GM18870 (cell line): ENCODE measurements around the gene ASTN2.

ENCODE experiments used
- ATAC-seq: cut with Tn5 transposase; IDR thresholded peaks from one replicate; pipeline ENCODE4 v1.9.1; 2021; ENCODE audit warnings: moderate library complexity; ENCODE audit not compliant: unreplicated experiment

ASTN2 gene

DNA sequence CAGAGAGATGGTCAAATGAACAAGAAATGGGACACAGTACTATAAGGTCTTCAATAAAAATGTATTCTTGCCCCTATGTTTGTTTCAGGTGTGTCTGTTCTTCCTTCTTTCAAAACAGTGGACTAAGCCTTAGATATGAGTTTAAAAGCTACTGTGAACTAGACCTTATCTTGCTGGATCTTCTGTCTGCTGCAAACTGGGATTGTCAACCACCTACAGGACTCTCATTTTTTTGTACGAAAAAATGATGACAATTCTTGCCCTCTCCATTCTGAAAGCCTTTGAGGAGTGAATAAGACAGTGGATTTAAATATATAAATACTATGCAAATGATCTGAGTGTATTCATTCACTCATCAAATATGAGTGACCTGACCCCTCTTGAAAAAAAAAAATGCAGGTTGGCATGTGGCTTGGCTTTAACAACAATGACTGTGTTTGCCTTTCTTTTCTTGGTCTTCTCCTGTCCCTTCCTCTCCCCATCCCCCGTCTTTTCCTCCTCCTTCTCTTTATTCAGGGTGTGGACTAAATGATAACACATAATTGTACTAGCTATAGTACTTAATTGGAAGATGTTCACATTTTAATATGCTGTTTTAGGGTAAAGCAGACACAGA lies 963.2 kb downstream of the ASTN2 start:
- no peak for ATAC-seq

DNA sequence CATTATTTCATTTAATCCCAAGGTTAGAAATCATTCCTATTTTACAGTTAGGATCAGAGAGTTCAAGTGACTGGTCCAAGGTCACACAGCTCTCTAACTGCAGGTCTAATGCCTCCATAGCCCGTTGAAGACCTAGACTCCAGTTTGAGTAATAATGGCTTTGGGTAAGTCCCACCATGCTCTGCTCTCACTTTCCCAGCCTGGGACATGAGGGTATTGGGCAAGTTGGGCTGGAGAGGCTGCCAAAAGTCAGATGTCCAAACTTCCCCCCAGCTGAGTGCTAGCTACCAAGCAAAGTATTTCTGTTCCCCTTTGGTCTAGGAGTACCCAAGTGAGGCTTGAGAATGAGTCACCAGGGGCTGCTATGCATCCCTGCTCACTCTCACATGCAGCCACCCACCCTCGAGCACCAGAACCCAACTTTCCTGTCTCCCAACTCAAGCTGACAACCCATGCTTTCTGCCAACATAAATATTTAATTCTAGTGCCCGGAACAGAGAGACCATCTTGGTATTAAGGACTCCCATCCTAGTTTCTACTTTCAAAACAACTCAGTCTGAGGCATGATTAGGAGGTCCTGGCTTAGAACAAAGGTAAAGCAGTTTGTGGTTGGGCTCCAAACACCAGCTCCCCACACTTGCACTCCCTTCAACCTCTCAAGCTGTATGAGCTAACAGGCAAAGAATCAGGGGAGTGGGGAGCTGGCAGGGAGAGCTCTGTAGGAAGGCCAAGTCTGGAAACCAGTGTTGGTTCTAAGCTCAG lies 964.3 kb downstream of the ASTN2 start:
- peak; percentile 90 for ATAC-seq

DNA sequence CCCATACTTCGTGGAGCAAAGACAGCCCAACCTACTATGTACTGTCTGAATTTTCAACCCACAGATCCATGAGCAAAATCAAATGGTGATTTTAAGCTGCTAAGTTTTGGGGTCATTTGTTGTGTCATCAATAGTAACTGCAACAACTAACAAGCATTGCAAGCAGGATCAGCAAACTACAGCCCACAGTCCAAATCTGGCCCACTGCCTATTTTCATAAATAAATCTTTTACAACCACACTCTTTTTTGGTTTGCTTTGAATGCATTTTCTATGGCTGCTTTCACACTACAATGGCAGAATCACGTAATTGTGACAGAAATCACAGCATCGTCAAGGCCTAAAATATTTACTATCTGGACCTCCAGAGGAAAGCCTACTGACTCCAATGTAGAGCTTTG lies 964.9 kb downstream of the ASTN2 start:
- no peak for ATAC-seq

- ATAC-seq: no peak
Observed at GRCh38 chr9:116448431-116448830, 966.4 kb downstream of the ASTN2 start.

DNA sequence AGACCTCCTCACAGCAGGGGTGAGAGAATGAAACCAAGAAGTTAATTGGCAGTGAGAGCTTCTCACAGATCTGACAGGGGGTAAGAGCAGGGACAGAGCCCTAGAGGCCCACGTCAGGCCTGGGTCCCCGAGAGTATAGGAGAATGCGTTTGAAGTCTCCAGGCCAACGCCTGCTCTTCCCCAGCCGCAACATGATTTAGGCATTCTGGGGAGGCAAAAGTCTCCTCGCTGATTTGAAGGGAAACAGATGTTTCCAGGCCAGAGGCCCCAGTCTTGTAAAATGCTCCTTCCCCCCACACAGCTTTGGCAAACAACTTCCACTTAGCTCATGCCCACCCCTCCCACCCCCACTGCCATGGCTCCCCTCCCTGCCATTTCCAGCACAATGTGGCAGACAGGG lies 966.9 kb downstream of the ASTN2 start:
- ATAC-seq: no peak

- no peak for ATAC-seq
Observed at GRCh38 chr9:116442528-116442927, 972.3 kb downstream of the ASTN2 start.

- no peak for ATAC-seq
Observed at GRCh38 chr9:116437411-116438370, 977.2 kb downstream of the ASTN2 start.

GRCh38 chr9:116436121-116436520 lies 978.7 kb downstream of the ASTN2 start:
- no peak for ATAC-seq

DNA sequence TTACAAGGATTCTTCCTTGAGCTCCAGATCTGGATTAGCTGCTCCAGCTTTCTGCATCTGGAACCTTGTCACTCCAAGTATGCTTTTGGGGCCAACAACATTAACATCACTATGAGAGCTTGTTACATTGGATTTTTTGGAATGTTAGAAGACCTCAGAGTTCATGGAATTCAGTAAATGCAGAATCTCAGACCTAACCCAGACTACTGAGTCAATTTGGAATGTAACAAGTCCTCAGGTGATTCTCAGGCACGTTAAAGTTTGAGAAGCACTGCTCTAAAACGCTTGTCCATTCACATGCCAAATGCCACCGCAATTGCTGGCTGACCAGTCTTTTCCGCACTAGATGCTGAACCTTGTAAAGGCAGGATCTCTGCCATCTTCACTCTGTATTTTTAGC lies 979.2 kb downstream of the ASTN2 start:
- ATAC-seq: no peak

- ATAC-seq: no peak
Observed at GRCh38 chr9:116434314-116434713, 980.5 kb downstream of the ASTN2 start.

DNA sequence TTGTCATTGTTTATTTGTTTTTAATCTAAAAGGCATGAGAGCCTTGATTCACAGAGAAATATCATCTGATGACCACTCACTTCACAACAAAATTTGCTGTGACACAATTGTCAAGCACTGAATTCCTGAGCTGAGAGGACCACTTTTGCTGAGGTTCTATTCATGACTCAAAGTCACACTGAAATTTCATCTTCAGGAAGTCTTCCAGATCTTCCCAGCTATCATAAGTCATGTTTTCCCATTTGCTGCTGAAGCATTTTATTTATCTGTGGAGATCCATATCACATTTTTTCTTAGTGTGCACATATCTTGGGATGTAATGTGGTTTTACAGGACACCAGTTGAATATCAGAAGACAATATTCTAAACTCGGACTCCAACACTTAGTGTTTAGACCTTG lies 982.8 kb downstream of the ASTN2 start:
- no peak for ATAC-seq

- no peak for ATAC-seq
Observed at GRCh38 chr9:116430849-116431248, 984.0 kb downstream of the ASTN2 start.

- ATAC-seq: no peak
Observed at GRCh38 chr9:116425244-116425643, 989.6 kb downstream of the ASTN2 start.

GRCh38 chr9:116423149-116423548 lies 991.7 kb downstream of the ASTN2 start:
- no peak for ATAC-seq

GRCh38 chr9:116422119-116422979 lies 992.5 kb downstream of the ASTN2 start:
- ATAC-seq: no peak

DNA sequence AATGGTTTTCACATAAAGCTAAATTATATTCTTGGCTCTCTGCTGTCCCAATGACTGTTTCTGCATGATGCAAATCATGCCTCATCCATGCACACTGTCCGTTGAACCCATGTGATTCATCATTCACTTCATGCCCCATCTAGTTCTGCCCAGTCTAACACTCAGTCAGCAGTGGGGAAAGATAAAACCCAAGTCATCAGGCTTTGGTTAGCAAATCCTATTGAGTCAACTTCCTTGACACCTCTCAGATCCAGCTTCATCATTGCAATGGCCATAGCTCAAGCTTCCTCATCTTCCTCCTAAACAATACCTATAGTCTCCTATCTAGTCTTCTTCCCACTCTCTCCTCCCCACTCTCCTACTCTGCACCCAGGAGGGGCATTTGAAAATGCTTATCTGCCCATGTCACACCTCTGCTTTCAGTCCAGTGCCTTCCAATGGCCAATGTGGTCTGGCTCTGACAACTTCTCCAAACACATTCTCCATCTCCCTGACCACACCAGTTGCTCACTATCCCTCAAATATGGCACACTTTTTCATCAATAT lies 993.8 kb downstream of the ASTN2 start:
- ATAC-seq: no peak

DNA sequence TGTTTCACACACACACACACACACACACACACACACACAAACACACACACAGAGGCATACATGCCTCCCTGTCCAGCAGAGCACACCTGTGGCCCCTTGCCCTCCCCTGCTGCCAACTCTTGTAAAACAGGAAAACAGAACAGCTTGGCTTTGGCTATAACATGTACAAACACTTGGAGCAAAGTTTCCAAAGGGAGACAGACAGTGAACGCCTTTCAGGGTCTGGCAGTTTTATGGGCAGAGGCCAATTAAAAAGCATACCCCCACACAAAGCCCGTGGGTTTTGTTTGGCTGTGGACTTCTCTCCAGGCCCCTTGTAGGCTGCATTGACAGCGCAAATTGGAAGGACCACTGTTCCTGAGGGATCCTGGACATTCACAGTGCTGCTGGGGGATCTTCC lies 995.7 kb downstream of the ASTN2 start:
- no peak for ATAC-seq

- no peak for ATAC-seq
Observed at GRCh38 chr9:116417464-116417863, 997.4 kb downstream of the ASTN2 start.

- ATAC-seq: no peak
Observed at GRCh38 chr9:116416421-116416820, 998.4 kb downstream of the ASTN2 start.

DNA sequence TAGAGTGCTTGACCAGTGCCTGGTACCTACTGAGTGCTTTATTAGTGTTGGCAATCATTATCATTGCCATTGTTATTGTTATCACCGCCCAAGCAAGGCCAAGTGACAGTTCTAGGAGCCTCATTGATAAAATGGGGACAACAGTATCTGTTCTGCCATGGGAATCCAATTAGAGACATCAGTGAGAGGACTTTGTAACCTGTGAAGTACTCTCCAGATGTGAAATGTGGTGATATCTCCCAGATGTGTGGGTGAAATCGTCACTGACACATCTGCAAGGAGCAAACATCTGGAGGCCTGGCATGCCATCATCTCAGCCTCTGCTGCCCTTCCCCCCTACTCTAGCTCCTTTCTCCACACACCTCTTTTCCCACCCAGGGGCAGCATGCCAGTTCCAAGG lies 1000.5 kb downstream of the ASTN2 start:
- no peak for ATAC-seq
